Prostate gland (tissue), 2 donors: ENCODE measurements around the gene MMRN1.

Experiments used
- CTCF ChIP-seq, 4 experiments: fragments of 200-600 bp in 2 of 4; fragments of 450-650 bp in 2 of 4; sonication (generic) in 2 of 4; IDR thresholded peaks; 1 replicate in 3 of 4; 2 replicates in 1 of 4; pipeline ENCODE4 v1.5.1; 2016 to 2019; ENCODE audit warnings: antibody characterized with exemption in 4 of 4, mild to moderate bottlenecking in 2 of 4, moderate library complexity in 2 of 4
- POLR2AphosphoS5 ChIP-seq: sonication (generic); formaldehyde crosslinking; IDR thresholded peaks from one replicate; pipeline ENCODE4 v1.6.1; 2017; ENCODE audit warnings: antibody characterized with exemption

GRCh38 chr4:89906777-89907521 lies 12.3 kb downstream of the MMRN1 start:
- no peak for TF ChIP-seq CTCF (IDR thresholded peaks at IDR 0.05)
- no peak for TF ChIP-seq POLR2AphosphoS5
